ENCODE measurements around the gene CTAGE15.
"Not testable (repeated sequence)": the region's sequence is repeated elsewhere in the genome, so short reads cannot be mapped to it uniquely, and the experiment has no call there.

- not testable (repeated sequence) for TF ChIP-seq CTCF (IDR thresholded peaks at IDR 0.05 in 2 of 3, conservative IDR thresholded peaks at IDR 0.05 in 1 of 3; ENCODE audit: control insufficient read depth in 2 of 3, extremely low read depth in 1 of 3, insufficient read depth in 1 of 3, low read depth in 3 of 3, low read length in 3 of 3); RELA (IDR thresholded peaks at IDR 0.05; ENCODE audit: borderline replicate concordance, partially characterized antibody); GABPA (IDR thresholded peaks at IDR 0.05; ENCODE audit: low read depth); TCF7 (IDR thresholded peaks at IDR 0.05; ENCODE audit: borderline replicate concordance); ESRRA (IDR thresholded peaks at IDR 0.05; ENCODE audit: low read length); TCF12 (IDR thresholded peaks at IDR 0.05; ENCODE audit: low read depth, low read length); POLR2AphosphoS5 (IDR thresholded peaks at IDR 0.05; ENCODE audit: low read length); SPI1 (IDR thresholded peaks at IDR 0.05; ENCODE audit: borderline replicate concordance, insufficient read depth, low read depth, low read length); RAD21 (IDR thresholded peaks at IDR 0.05; ENCODE audit: insufficient read depth, low read depth, low read length); STAT3 (IDR thresholded peaks at IDR 0.05; ENCODE audit: low read depth, low read length); POLR2A (IDR thresholded peaks at IDR 0.05; ENCODE audit: low read depth, low read length); ATF7 (IDR thresholded peaks at IDR 0.05; ENCODE audit: low read depth); MLLT1 (IDR thresholded peaks at IDR 0.05)
These were observed 40.3 kb upstream of the CTAGE15 start for GRCh38 chr7:143531169-143531926.
